ENCODE measurements around the gene SLC52A3.

Gene SLC52A3

DNA sequence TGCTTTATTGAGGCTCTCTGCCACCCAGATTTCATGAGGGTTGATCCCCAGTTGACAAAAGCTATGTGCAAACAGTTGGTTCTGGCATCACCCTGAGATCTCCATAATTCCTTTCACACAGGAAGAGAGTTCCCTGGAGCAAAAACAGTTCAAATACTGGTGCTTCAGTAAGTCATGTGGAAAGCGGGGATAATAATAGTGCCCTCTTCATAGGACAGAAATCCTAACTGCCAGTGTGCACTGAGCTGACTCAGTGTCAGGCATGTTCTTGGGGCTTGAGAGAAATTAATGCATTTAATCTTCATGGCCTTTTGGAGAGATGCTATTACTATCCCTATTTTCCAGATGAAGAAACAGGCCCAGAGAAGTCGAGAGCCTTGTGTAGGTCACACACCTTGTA is 7.9 kb upstream of the SLC52A3 start:
- DNase-seq (ENCODE audit: low read depth): no peak
- in situ Hi-C loops (cut with HindIII; ENCODE audit: low sequenced_read_pairs): no loop called here
- TF ChIP-seq, protein P1, sequence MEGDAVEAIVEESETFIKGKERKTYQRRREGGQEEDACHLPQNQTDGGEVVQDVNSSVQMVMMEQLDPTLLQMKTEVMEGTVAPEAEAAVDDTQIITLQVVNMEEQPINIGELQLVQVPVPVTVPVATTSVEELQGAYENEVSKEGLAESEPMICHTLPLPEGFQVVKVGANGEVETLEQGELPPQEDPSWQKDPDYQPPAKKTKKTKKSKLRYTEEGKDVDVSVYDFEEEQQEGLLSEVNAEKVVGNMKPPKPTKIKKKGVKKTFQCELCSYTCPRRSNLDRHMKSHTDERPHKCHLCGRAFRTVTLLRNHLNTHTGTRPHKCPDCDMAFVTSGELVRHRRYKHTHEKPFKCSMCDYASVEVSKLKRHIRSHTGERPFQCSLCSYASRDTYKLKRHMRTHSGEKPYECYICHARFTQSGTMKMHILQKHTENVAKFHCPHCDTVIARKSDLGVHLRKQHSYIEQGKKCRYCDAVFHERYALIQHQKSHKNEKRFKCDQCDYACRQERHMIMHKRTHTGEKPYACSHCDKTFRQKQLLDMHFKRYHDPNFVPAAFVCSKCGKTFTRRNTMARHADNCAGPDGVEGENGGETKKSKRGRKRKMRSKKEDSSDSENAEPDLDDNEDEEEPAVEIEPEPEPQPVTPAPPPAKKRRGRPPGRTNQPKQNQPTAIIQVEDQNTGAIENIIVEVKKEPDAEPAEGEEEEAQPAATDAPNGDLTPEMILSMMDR (IDR thresholded peaks at IDR 0.05; ENCODE audit: low read depth, low read length, missing control alignments): no peak
- no peak overlapping the region for H3K4me3 ChIP-seq (ENCODE audit: low read depth, low read length)

DNA sequence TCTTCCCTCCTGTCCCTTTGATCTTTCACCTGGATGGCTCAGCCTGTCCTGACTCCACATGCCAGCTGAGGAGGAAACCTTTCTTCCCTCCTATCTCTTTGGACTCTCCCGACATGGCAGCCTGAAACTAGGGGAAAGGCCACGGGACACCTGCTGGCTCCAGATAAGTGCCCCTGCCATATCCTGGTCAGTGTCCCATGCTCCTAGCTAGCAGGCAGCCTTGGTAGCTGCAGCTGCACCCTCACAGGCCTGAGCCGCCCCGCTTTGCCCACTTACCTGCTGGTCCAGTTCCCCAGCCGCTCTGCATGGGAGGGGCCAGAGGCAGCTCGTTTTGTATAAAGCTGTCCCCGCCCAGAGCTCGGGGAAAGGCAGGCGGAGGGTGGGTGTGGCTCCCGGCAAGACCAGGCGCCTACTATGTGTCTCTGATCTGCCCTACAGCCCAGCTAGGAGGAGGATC is 7.4 kb upstream of the SLC52A3 start:
- no peak overlapping the region for H3K4me3 ChIP-seq (ENCODE audit: low read depth, low read length)
- no peak for DNase-seq (ENCODE audit: low read depth)
- in situ Hi-C loops (cut with HindIII; ENCODE audit: low sequenced_read_pairs): no loop called here
- TF ChIP-seq, protein P1 (IDR thresholded peaks at IDR 0.05; ENCODE audit: low read depth, low read length, missing control alignments): no peak

- in situ Hi-C loops (cut with HindIII; ENCODE audit: low sequenced_read_pairs): no loop called here
- no peak overlapping the region for H3K4me3 ChIP-seq (ENCODE audit: low read depth, low read length)
- DNase-seq (ENCODE audit: low read depth): no peak
- TF ChIP-seq, protein P1 (IDR thresholded peaks at IDR 0.05; ENCODE audit: low read depth, low read length, missing control alignments): no peak
Observed at GRCh38 chr20:774660-775057, 6.4 kb upstream of the SLC52A3 start.

DNA sequence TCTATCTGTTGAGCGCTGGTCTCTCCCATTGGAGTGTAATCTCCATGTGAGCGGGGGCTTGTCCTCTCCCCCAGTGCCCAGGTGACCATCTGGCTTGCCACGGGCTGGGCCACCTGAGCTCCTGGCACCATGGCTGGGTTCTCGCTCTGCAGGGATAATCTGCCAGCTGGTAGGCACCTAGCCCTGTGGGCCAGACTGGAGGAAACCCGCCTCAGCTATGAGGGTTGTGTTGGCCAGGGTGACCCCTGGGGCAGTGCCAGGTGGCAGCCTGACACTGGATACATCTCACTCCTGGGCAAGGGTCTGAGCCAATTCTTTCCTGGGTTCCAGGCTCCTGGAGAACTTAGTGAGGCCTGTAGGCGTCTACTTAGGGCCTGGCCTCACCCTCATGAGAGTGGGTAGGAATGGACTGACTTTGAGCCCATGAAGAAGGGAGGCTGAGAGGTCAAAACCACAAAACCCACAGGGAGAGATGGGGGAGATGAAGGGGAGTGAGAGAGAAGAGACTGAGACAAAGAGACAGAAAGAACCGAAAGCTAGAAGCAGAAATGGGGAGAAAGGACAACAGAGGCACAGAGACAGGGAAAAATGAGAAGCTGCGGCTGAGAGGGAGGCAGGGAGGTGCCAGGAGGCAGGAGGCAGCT is 5.8 kb upstream of the SLC52A3 start:
- TF ChIP-seq, protein P1 (IDR thresholded peaks at IDR 0.05; ENCODE audit: low read depth, low read length, missing control alignments): no peak
- in situ Hi-C loops (cut with HindIII; ENCODE audit: low sequenced_read_pairs): no loop called here

GRCh38 chr20:772806-773205 is 4.5 kb upstream of the SLC52A3 start:
- TF ChIP-seq, protein P1 (IDR thresholded peaks at IDR 0.05; ENCODE audit: low read depth, low read length, missing control alignments): no peak
- in situ Hi-C loops (cut with HindIII; ENCODE audit: low sequenced_read_pairs): no loop called here
- DNase-seq (ENCODE audit: low read depth): no peak
- H3K4me3 ChIP-seq (ENCODE audit: low read depth, low read length): no peak overlapping the region

More for the DNA sequence above, 5.8 kb upstream of the SLC52A3 start:
- no peak for DNase-seq (ENCODE audit: low read depth)
- H3K4me3 ChIP-seq (ENCODE audit: low read depth, low read length): no peak overlapping the region

DNA sequence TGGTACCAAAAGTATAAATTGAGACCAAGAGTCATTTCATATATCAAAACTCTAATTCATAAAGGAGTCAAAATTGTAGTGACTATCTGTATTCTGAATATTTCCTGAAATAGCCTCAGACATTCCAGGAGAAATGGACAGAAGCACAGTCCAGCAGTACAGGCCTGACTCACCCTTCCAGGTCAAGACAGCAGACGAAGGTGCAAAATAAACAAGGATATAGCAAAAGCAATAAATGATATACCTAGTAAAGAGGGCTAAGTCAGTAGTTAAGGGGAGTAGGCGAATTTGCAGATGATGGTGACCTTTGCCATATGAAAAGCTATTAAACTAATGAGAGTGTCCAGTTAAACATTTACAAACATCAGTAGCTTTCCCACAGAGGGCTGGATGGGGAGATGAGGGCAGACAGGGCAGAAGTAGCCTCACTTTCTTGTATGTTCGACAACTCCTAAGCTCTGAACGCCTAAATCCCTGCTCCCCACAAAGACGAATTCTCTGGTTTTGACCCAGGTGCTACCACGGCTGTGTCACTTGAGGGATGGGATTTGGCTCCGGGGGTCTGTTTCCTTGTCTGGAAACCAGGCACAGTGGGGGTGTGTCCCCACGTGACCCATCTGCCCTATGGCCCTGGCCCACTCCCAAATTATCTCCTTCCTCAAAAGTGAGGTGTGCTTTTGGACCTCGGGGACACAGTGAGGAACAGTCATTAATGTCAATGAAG is 3.6 kb upstream of the SLC52A3 start:
- TF ChIP-seq, protein P1 (IDR thresholded peaks at IDR 0.05; ENCODE audit: low read depth, low read length, missing control alignments): no peak
- H3K4me3 ChIP-seq (ENCODE audit: low read depth, low read length): no peak overlapping the region
- no peak for DNase-seq (ENCODE audit: low read depth)
- in situ Hi-C loops (cut with HindIII; ENCODE audit: low sequenced_read_pairs): no loop called here
